ENCODE results near the gene GAN. TPM values are rescaled to one million over a fixed set of nuclear protein-coding genes. Genes with fewer than 3 reads are reported as not detected.

GAN gene, protein sequence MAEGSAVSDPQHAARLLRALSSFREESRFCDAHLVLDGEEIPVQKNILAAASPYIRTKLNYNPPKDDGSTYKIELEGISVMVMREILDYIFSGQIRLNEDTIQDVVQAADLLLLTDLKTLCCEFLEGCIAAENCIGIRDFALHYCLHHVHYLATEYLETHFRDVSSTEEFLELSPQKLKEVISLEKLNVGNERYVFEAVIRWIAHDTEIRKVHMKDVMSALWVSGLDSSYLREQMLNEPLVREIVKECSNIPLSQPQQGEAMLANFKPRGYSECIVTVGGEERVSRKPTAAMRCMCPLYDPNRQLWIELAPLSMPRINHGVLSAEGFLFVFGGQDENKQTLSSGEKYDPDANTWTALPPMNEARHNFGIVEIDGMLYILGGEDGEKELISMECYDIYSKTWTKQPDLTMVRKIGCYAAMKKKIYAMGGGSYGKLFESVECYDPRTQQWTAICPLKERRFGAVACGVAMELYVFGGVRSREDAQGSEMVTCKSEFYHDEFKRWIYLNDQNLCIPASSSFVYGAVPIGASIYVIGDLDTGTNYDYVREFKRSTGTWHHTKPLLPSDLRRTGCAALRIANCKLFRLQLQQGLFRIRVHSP
- 11.6 TPM for total RNA-seq

DNA sequence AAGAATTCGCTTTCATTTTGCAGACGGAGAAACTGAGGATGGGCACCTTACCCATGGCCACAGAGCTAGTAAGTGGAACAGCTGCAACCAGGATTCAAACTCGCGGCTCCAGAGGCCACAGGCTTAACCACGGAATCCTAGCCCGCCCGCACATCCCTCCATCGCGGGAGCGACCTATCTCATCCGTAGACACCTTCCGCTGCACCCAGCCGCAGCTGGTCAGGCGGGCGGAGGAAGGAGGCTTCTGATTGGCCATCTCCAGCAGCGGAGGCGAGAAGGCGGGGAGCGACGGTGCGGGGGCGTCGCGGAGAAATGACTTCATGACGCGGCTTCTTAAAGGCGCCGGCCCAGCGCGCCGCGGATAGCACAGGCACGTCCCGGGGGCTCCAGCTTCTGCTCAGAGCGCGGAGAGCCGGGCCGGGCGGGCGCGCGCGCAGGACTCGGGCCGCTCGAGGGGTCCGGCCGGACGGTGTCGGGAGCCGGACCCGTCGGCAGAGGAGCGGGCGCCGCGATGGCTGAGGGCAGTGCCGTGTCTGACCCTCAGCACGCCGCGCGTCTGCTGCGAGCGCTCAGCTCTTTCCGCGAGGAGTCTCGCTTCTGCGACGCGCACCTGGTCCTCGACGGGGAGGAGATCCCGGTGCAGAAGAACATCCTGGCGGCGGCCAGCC is at the start of gene GAN:
TSS of gene GAN (plus strand) at position 360 of the 668 bp plus-strand sequence. CDS start at position 512, 152 bp downstream.
- peak; percentile 97 for DNase-seq (ENCODE audit: low spot score)

DNA sequence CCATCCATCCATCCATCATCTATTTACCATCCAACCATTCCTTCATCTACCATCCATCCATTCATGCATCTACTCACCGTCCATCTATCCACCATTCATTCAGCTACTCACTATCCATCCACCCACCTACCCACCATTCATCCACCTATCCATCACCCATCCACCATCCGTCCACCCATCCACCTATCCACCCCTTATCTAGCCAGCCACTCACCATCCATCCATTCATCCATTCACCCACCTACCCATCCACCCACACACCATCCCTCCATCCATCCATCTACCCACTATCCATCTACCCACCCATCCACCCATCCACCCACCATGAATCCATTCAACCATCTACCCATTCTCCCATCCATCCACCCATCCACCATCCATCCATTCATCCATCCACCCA is 49.7 kb upstream of the GAN start:
- no peak for DNase-seq (ENCODE audit: low spot score)

DNA sequence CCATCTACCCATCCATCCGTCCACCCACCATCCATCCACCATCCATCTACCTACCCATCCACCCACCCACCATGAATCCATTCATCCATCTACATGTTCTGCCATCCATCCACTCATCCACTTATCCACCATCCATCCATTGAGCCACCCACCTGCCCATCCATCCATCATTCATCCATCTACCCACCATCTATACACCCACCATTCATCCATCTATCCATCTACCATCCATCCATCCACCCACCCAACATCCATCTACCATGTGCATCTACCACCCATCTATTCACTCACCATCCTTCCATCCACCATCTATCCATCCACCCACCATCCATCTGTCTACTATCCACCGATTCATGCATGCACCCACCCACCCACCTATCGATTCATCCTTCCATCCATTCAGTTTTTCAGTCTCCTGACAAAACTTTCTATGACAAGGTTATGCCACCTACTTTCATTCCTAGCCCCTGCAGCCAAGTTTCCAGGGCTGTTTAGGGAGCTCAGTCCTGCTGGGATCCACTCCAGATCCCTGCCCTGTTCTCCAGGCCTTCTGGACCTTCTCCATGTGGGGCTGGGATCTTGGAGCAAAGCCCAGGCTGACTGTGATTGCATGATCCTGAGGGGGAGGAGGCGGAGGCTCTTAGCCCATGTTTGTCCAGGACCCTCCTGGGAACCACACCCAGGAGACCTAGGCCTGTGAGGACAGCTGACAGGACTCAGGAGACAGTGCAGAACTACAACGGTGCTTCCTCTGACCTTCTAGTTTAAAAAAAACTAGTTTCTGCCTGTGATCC is 48.9 kb upstream of the GAN start:
- DNase-seq (ENCODE audit: low spot score) = peak; percentile 87

DNA sequence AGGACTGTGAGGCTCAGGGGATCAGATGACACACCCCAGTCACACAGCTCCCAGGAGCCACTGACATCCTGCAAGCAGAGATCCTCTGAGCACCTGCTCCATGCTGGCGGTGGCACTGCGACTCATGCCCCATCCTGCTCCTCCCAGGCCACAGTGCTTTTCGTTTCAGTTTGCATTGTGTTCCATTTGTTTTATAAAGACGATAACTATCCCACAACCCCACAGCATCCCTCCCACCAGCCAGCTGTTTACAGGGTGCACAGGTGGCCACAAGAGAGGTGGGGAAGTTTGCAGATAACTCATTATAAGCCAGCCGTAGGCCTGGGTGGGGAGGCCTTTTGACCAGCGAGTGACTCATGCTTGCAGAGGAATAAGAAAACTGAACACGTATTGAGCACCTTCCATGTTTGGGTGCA is 48.1 kb upstream of the GAN start:
- DNase-seq (ENCODE audit: low spot score) = peak; percentile 47

DNA sequence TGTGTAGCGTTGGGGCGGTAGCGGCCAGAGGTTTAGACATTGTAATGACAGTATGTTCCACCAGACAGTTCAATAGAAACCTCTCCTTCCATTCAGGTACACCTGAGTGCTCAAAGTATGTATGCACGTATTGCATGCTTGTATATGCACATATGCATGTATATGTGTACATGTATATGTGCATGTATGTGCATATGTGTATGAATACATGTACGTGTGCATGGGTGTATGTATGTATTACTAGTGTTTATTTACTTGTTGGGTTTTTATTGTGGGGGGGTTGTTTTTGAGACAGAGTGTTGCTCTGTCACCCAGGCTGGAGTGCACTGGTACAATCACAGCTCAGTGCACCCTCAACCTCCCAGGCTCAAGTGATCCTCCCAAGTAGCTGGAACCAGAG is 46.3 kb upstream of the GAN start:
- no peak for DNase-seq (ENCODE audit: low spot score)

DNA sequence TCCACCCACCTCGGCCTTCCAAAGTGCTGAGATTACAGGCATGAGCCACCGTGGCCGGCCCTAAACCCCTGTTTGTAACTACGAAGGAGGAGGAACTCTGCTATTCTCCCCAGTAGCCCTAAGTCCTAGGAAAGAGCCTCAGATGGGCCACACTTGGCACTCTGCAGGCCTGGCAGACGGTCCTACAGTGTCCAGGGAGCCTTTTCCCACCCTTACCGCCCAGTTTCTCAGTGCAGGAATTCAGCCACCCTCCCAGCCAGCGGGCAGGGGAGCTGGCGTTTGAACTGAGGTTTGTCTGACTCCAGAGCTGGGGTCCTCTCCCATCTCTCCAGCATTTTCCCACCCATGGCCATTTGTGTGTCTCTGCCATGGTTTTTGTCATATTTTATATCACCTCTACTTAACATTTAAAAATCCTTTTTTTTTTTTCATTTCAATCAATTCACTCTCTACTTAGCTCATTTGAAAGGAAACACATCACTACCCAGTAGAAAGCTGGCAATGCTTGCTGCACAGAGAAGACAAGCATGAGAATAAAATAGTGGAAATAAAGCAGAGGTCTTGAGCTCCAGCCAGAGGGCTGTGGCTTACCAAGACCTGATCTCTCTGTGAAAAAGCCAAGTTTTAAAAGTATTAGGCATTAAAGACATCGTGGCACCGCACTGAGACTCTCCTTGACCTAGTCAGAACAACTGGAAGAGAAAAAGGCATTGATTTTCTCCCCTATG is 41.4 kb upstream of the GAN start:
- peak; percentile 18 for DNase-seq (ENCODE audit: low spot score)

DNA sequence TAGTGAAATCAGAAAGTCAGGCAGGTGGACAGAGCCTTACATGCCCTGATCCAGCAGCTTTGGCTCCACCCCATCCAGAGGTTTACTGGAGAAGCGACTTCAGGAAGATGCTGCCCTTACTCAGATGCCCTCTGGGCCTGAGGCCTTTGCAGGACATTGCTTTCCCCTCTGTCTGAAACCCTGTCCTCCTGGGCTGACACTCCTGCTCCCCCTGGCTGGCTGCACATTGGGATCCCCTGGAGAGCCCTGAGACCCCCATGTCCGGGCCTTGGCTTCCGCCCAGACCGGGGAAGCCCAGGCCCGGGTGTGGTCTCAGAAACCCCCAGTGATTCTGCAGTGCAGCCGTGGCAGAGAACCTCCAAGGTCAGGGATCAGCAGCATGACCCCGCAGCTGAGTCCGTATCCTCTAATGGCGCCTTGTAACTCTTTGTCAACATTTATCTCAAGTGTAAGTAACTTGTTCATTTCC is 39.7 kb upstream of the GAN start:
- no peak for DNase-seq (ENCODE audit: low spot score)

DNA sequence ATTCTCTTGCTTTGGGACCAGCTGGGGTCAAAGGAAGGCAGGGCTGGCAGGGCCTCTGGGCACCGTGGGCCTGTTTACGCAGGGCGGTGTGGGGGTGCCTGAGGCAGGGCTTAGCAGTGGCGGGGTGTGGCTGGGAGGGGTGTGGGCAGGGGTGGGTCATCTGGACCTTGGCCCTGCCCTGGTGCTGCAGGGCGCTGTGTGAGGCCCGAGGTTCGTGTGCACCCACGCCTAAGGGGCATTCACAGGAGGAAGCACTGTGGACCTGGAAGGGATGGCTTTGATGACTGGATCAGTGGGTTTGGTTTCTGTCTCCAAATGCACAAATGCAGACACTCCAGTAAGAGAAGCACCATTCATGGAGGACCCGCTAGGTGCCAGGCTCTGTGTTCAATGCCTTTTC is 39.0 kb upstream of the GAN start:
- peak; percentile 32 for DNase-seq (ENCODE audit: low spot score)

DNA sequence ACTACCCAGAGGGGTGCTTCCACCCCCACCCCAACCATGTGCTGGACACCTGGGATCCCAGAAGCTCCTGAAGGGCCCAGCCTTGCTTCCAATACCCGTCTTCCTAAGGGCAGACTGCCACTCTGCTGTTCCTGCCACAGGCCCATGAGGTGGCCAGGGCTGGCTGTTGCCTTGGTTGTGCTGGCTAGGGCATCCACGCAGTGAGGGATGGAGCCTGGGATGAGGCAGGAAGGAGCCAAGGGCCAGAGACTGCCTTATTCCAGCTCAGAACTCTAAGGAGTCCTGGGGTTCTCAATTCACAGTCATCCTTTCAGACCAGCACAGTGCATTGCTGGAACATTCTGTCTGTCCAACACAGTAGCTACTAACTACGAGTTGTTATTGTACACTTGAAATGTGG is 38.4 kb upstream of the GAN start:
- no peak for DNase-seq (ENCODE audit: low spot score)

DNA sequence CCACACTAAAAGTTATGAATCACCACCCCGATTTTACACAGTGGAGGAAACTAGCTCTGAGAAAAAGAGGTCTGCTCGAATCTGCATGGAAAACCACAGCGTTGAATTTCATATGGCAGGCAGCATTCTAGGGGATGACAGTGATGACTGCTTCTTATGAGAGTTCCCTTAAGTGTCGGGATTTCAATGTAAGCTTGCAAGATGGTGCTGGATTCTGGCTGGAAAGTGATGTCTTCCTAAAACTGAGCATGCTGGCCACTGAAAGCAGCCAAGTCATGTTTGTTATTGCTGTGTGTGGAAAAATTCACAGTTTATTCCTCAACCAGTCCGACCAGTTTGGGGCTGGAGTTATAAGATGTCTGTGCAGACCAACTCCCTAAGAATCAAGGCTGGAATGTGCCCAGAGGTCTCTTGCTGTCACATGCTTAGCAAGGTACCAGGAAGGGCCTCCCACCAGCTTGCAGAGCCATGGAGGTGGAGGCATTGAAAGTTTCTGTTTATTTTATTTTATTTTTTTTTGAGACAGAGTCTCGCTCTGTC is 37.2 kb upstream of the GAN start:
- peak; percentile 76 for DNase-seq (ENCODE audit: low spot score)

DNA sequence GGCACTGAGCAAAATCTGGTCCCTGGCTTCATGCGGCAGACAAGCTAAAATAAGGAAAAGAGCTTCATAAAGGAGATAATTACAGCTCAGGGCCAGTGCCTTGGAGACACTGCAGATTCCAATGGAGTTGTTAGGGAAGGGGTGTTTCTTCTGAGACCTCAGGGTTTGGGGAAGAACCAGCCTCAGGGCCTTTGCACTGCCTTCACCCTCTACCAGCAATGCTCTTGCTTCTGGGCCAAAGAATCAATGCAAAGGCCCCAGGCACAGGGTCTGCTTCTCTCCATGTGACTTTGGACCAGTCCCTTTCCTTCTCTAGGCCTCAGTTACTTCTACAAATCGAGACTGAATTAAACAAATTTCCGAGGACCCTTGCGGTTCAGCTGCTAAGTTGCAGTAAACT is 36.2 kb upstream of the GAN start:
- no peak for DNase-seq (ENCODE audit: low spot score)

DNA sequence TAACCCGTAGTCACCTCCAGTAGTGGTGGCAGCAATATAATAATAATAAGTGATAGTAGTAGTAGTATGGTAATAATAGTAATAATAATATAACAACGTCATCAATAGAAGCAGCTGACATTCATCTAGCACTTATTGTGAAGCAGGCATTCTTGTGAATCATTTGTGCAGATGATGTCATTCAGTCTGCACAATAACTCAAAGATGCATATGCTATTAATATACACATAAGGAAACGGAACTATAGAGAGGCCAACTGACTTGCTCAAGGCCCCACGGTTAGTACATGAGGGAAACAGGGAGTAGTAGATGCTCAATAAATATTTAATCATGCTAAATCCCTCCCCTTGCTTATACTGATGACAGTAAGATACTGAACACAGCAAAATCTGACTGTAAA is 35.4 kb upstream of the GAN start:
- no peak for DNase-seq (ENCODE audit: low spot score)

DNA sequence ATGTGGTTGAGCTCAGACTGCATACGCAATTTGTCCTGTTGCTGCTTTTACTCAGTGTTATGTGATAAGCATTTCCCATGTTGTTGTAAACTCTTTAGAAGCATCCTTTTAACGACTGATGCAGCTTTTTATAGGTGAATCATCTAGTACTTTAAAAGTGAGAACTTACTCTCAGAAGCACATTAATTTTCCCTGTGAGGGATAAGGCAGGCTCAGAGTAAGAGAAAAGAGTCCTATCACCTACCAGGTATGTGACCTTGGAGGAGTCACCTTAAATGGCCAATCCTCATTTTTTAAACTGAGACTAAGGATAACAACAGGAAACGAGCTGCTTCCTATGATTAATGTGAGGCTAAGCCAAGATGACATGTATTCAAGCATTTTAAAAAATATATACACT is 34.4 kb upstream of the GAN start:
- no peak for DNase-seq (ENCODE audit: low spot score)

DNA sequence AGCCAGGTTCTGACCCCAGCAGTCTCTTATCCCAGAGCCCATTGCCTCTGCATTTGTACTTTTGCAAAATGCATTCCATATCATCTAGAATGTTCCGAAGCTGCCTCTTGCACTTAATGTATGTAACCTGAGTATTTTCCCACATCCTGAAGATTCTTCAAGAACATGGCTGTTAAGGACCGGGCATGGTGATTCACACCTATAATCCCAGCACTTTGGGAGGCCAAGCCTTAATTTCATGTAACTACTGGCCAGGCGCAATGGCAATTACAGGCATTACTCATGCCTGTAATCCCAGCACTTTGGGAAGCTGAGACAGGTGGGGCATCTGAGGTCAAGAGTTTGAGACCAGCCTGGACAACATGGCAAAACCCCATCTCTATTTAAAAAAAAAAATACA is 31.7 kb upstream of the GAN start:
- no peak for DNase-seq (ENCODE audit: low spot score)

DNA sequence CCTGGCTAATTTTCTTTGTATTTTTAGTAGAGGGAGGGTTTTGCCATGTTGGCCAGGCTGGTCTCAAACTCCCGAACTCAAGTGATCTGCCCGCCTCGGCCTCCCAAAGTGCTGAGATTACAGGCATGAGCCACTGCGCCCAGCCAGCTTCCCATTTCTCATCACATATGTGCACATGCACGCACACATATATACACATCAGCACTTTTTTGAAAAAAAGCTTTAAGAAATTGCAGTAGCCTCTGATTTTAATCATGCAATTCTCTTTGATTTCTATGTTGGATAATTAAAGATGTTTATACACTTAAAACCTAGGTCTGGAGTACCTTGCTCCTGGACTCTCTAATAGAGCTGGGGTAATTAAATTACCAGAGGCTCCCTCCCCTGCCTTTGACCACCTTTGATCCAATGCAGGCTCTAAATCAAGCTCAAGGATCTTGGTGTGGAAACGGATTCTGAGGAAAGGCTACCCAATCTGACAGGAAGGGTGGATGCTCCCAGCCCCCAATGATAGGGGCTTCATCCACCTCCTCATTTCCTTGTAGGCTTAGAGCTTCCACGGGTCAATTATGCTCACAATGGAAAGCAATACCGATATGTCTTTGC is 29.7 kb upstream of the GAN start:
- no peak for DNase-seq (ENCODE audit: low spot score)

DNA sequence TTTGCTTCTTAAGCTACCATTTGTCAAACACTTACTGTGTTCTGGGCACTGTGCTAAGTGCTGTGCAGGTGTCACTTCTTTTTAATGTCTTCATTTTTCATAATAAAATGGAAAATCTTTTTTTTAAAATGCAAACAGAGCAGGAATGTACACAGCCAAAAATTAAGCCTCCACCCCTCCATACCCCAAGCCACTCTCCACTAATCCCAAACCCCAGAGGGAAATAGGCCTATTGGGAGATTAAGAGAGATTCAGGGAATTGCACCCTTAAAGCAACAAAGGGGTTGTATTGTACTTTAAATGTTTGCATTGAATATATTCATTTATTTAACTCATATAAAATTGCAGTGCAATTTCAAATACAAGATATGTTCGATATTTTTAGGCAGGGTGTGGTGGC is 28.6 kb upstream of the GAN start:
- no peak for DNase-seq (ENCODE audit: low spot score)

DNA sequence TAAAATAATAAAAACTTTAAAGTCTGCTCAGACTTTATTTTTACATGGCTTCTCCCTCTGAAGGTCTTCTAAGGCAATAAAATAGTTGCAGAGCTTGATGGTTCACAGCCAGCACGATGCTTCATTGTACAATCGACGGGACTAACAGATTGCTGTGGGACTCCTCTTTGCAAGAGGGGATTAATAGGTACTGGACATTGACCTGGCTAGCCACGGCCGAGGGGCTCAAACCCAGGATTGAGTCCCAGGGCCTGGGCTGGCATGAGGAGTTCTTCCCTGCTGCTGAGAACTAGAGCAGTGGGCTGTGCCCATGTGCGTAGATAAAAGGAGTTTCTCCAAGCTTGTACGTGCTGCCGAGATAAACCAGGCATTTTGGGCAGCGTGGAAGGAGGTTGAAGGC is 23.6 kb upstream of the GAN start:
- no peak for DNase-seq (ENCODE audit: low spot score)

DNA sequence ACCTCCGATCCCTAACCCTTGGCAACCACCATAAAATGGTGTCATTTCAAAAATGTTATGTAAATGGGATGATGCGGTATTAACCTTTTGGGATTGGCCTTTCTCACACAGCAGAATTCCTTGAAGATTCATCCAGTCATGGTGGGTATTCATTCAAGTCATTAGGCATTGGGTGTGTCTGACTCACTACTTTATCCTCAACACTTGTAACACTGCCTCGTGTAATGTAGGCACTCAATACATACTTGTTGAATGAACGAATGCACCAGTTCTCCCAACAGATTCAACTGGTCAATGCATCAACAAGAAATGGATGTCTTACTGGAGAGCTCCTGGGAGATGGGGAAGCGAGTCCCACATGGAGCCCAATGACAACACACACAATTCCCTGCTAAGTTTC is 21.8 kb upstream of the GAN start:
- DNase-seq (ENCODE audit: low spot score) = no peak

DNA sequence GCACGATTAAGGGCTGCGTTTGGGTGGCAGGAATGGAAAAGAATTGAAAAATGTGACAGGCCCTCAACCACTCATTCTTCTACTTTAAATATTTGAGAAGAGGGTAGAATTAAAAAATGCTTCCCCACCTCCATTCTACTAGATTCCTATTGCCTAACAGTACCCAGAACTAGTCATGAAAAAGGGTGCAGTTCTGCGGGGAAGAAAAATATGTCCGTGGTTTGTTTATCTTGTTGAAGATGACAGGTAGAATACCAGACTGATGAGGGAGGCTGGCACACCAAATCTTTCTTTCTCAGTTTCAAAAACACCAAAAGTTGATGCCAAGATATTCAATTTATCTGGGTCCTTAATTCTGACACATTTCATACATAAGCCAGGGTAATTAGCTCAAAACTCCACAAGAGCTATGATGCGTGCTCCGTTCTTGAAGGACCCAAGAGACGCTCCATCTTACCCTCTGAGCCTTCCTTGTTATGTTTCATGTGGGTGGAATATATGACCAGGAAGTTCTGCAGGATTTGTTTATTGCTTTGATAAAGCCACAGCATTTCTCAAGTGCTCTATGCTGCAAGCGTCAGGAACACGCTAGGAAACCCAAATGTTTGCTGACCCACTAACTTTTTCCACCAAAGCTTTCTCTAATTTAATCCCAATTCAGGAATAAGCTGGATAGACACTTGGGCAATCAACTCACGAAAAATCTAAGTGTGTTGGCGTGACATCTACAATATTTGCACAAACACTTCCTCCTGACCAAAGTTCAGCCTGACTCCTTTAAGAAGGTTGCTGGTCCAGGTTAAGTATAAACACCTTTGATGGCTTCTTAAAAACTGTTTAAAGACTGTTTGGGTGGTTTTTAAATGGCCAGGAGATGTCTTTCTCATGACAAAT is 20.6 kb upstream of the GAN start:
- peak; percentile 26 for DNase-seq (ENCODE audit: low spot score)

DNA sequence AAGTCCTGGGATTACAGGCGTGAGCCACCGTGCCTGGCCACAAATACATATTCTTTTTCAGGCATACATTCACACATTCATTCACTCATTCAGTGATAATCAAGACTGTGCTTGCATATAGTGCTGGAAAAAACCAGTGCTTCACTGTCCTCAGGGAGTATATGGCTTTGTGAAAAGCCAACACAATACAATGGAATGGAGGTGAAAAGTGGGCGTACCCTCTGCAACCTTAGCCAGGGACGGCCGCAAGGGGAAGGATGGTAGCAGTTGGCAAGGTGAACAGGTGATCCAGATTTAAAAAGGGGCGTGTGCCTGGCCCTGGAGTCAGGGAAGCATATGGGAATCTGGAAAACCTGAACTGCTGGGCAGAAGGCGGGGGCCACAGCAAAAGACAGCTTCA is 18.1 kb upstream of the GAN start:
- no peak for DNase-seq (ENCODE audit: low spot score)

Measured in mucosa of gallbladder (tissue), 1 donor.